Natural killer cell (primary cell): ENCODE measurements around the gene FAM120A. TPM values are rescaled to one million over a fixed set of nuclear protein-coding genes. Genes with fewer than 3 reads are reported as not detected.
A peak's percentile ranks its signal among the peaks of the same experiment; 100 is the strongest.

ENCODE experiments used
- ATAC-seq, 3 donors: fragments of 150-1000 bp in 2 of 3; fragments of 200-7000 bp in 1 of 3; cut with Tn5 transposase; 1 replicate in 1 of 3; 2 replicates in 2 of 3; pipeline ENCODE4 v1.10.0; 2021; ENCODE audit warnings: mild to moderate bottlenecking in 2 of 3, moderate library complexity in 2 of 3
- DNase-seq, 2 donors: peaks; one replicate each; pipeline versions ENCODE4 v3.0.0 to v3.0.0-alpha.2; 2013 to 2021; ENCODE audit warnings: mixed read lengths in 1 of 2
- H3K27ac ChIP-seq: one replicate; pipeline ENCODE4 v1.5.1; 2013; ENCODE audit warnings: mild to moderate bottlenecking, low read length
- H3K27me3 ChIP-seq: one replicate; pipeline ENCODE4 v1.6.1; 2013; ENCODE audit warnings: low read length; ENCODE audit not compliant: control insufficient read depth, insufficient read depth
- H3K36me3 ChIP-seq: one replicate; pipeline ENCODE4 v1.6.1; 2013; ENCODE audit warnings: low read length; ENCODE audit not compliant: control insufficient read depth, insufficient read depth
- H3K4me1 ChIP-seq: one replicate; pipeline ENCODE4 v1.6.1; 2013; ENCODE audit warnings: low read length; ENCODE audit not compliant: control insufficient read depth, insufficient read depth
- H3K4me3 ChIP-seq: one replicate; pipeline ENCODE4 v1.5.1; 2013; ENCODE audit warnings: low read length
- H3K9me3 ChIP-seq: one replicate; pipeline ENCODE4 v1.6.1; 2013; ENCODE audit warnings: low read length; ENCODE audit not compliant: control insufficient read depth, insufficient read depth
- H3K27ac Mint-ChIP-seq, 2 donors: one replicate each; pipeline ENCODE4 v1.8.0; 2022; ENCODE audit warnings: mild to moderate bottlenecking in 2 of 2, mixed read lengths in 2 of 2, moderate library complexity in 1 of 2
- H3K27me3 Mint-ChIP-seq, 2 donors: one replicate each; pipeline ENCODE4 v1.8.0; 2022; ENCODE audit warnings: low read depth in 2 of 2, mixed read lengths in 2 of 2
- H3K36me3 Mint-ChIP-seq: one replicate; pipeline ENCODE4 v1.8.0; 2022; ENCODE audit warnings: mixed read lengths
- H3K4me1 Mint-ChIP-seq, 2 donors: one replicate each; pipeline ENCODE4 v1.8.0; 2022; ENCODE audit warnings: mixed read lengths in 2 of 2
- H3K4me3 Mint-ChIP-seq: one replicate; pipeline ENCODE4 v1.8.0; 2022; ENCODE audit warnings: mild to moderate bottlenecking, moderate library complexity, mixed read lengths
- H3K9me3 Mint-ChIP-seq, 2 donors: one replicate each; pipeline ENCODE4 v1.8.0; 2022; ENCODE audit warnings: mixed read lengths in 2 of 2
- WGBS: methylation state at CpG from one replicate; pipeline ENCODE4 v1.1.7; 2013; ENCODE audit warnings: missing lambda C conversion rate; ENCODE audit not compliant: insufficient coverage; 5-methylcytosine and 5-hydroxymethylcytosine counted together
- intact Hi-C: fragments of 100-400 bp; cut with micrococcal nuclease; formaldehyde crosslinking; loops from one replicate; pipeline ENCODE4 v1.14.2; 2022
- total RNA-seq, 4 donors: library from RNA; stranded (reverse); fragments of 120-200 nt in 1 of 4; gene quantifications; one replicate each; pipeline versions ENCODE4 v1.2.3 to v1.2.4, GENCODE V29; 2013 to 2022
- TF ChIP-seq, protein P1 (sequence below): fragments of 200-600 bp; IDR thresholded peaks from one replicate; pipeline ENCODE4 v1.8.0; 2022; ENCODE audit warnings: antibody characterized with exemption

Gene FAM120A
- total RNA-seq, 3 donors from 2014 or later (not counting 1 experiment from before 2014, with no cell fraction given), result 87.7 to 96.1 (median 91.5) TPM

DNA sequence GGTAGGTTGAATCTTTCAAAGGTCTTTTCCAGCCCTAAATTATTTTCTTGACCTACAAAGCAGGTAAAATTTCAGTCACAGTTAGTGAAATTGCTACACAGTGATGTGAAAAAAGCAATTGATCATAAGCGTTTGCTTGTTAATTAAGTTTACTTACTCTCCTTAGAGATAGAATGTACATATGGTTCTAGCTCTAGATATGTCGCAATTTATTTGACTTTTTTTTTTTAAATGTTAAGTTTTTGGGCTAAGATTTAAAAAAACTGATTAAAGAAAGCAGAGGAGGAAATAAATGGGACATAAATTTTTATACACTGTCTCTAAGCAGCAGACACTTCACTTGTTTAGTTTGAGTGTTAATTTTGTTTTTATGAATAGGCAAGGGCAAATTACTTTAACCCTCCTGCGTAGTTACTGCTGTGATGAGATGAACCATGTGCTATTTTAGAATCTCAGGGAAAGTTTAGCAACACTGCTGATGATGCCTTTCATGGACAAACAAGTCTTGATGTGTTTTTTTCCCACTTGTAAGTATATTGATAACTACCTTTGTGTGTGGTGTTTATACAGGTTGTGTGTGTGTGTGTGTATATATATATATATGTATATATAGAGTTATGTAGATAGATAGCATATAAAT, 40.2 kb downstream of the FAM120A start:
- DNase-seq (no peak), ATAC-seq (no peak)
- H3K36me3 ChIP-seq, result peaks cover 10% of the 10 kb centered on the region
- no peaks in the 10 kb centered on the region for H3K36me3 Mint-ChIP-seq
- H3K27me3 Mint-ChIP-seq, result no peaks in the 10 kb centered on the region
- H3K4me1 Mint-ChIP-seq, result peaks cover 58 to 63% of the 10 kb centered on the region in 2 donors
- TF ChIP-seq, protein P1, sequence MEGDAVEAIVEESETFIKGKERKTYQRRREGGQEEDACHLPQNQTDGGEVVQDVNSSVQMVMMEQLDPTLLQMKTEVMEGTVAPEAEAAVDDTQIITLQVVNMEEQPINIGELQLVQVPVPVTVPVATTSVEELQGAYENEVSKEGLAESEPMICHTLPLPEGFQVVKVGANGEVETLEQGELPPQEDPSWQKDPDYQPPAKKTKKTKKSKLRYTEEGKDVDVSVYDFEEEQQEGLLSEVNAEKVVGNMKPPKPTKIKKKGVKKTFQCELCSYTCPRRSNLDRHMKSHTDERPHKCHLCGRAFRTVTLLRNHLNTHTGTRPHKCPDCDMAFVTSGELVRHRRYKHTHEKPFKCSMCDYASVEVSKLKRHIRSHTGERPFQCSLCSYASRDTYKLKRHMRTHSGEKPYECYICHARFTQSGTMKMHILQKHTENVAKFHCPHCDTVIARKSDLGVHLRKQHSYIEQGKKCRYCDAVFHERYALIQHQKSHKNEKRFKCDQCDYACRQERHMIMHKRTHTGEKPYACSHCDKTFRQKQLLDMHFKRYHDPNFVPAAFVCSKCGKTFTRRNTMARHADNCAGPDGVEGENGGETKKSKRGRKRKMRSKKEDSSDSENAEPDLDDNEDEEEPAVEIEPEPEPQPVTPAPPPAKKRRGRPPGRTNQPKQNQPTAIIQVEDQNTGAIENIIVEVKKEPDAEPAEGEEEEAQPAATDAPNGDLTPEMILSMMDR, result no peak
- no peaks in the 10 kb centered on the region for H3K27me3 ChIP-seq
- H3K4me1 ChIP-seq, result no peaks in the 10 kb centered on the region
- no peak overlapping the region for H3K4me3 Mint-ChIP-seq
- 100% methylated on average over 2 of the region's 3 CpGs for WGBS
- H3K4me3 ChIP-seq, result no peak overlapping the region
- H3K9me3 ChIP-seq, result no peaks in the 10 kb centered on the region
- intact Hi-C loops, result no loop called here
- peak overlapping the region in 1 of 2 donors; percentile 20 for H3K27ac Mint-ChIP-seq
- no peaks in the 10 kb centered on the region for H3K9me3 Mint-ChIP-seq
- no peak overlapping the region for H3K27ac ChIP-seq

DNA sequence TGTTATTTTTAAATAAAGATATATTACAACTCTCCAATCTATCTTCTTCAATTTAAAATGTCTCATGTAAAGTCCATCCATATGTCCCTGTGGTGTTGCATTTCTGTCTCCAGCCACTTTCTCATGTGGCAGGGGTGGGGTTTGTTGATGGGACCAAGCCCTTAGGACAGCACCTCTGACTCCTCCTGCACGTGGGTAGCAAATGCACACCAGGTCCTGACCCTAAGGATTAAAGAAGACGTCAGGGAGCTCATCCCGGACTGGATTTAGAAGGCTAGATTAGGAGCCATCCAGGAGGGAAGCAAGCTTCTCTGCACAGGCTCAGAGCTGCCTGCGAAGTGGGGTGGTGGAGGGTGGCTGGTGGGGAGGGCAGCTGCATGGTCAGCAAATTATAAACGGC, 40.8 kb downstream of the FAM120A start:
- ATAC-seq, result no peak
- no peaks in the 10 kb centered on the region for H3K27me3 ChIP-seq
- TF ChIP-seq, protein P1, result no peak
- peaks cover 13% of the 10 kb centered on the region for H3K36me3 ChIP-seq
- Mint-ChIP-seq H3K9me3 (no peaks in the 10 kb centered on the region), H3K27ac (no peak overlapping the region), H3K27me3 (no peaks in the 10 kb centered on the region), H3K4me1 (peaks cover 52 to 59% of the 10 kb centered on the region in 2 donors), H3K4me3 (no peak overlapping the region), H3K36me3 (no peaks in the 10 kb centered on the region)
- no peaks in the 10 kb centered on the region for H3K9me3 ChIP-seq
- no peak overlapping the region for H3K27ac ChIP-seq
- H3K4me1 ChIP-seq, result no peaks in the 10 kb centered on the region
- no peak for DNase-seq
- WGBS, result 73% methylated on average over 5 of the region's 5 CpGs
- intact Hi-C loops, result no loop called here
- H3K4me3 ChIP-seq, result no peak overlapping the region

DNA sequence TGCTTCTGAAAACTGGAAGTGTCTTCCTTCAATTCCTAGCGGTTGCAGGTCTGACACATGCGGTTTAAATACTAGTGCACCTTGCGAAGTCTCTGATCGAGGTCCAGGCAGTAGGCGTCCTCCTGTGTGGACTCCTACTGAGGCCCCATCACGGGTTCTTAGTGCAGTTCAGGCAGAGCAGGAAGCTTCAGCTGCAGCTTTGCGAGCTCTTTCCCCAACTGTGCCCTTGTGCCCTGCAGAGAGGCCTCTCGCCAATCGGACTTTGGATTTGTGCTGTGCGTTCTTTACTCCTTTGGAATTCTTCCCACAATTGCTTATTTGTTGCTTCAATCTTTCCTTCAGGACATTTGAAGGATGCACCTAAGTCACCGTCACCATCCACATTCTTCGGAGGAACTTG, 42.5 kb downstream of the FAM120A start:
- TF ChIP-seq, protein P1, result no peak
- intact Hi-C loops, result no loop called here
- DNase-seq (no peak), ATAC-seq (no peak)
- H3K36me3 Mint-ChIP-seq, result no peaks in the 10 kb centered on the region
- Histone ChIP-seq H3K4me1 (no peaks in the 10 kb centered on the region), H3K36me3 (peaks cover 24% of the 10 kb centered on the region), H3K9me3 (no peaks in the 10 kb centered on the region), H3K27me3 (no peaks in the 10 kb centered on the region), H3K27ac (no peak overlapping the region), H3K4me3 (no peak overlapping the region)
- H3K27me3 Mint-ChIP-seq, result no peaks in the 10 kb centered on the region
- H3K4me3 Mint-ChIP-seq, result no peak overlapping the region
- H3K9me3 Mint-ChIP-seq, result no peaks in the 10 kb centered on the region
- WGBS, result 96% methylated on average over 12 of the region's 12 CpGs
- H3K27ac Mint-ChIP-seq, result no peak overlapping the region
- peaks cover 36 to 47% of the 10 kb centered on the region in 2 donors for H3K4me1 Mint-ChIP-seq

DNA sequence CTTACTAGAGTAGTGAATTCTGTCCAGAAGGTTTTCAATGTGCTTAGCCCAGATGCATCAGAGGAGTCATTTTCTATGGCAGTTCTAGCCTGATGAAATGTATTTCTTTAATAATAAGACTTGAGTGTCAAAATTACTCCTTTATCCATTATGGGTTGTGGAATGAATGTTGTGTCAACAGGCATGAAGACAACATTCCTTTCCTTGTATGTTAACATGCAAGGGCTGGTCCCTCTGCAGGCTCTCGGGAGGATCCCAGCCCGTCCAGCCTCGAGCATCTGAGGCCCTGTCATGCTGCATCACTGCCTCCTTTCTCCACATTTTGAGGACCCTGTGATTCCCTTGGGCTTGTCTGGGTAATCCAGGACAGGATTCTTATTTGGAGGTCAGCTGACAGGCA, 44.8 kb downstream of the FAM120A start:
- H3K27ac Mint-ChIP-seq, result peak overlapping the region; percentile 34 to 53
- H3K36me3 ChIP-seq, result peaks cover 35% of the 10 kb centered on the region
- TF ChIP-seq, protein P1, result no peak
- no peak overlapping the region for H3K4me3 Mint-ChIP-seq
- no peaks in the 10 kb centered on the region for H3K9me3 Mint-ChIP-seq
- DNase-seq (no peak), ATAC-seq (no peak)
- WGBS, result 98% methylated on average over 3 of the region's 3 CpGs
- no peak overlapping the region for H3K4me3 ChIP-seq
- H3K36me3 Mint-ChIP-seq, result no peaks in the 10 kb centered on the region
- intact Hi-C loops, result no loop called here
- no peaks in the 10 kb centered on the region for H3K27me3 Mint-ChIP-seq
- peaks cover 14% of the 10 kb centered on the region for H3K4me1 ChIP-seq
- peaks cover 48 to 51% of the 10 kb centered on the region in 2 donors for H3K4me1 Mint-ChIP-seq
- H3K27ac ChIP-seq, result no peak overlapping the region
- H3K9me3 ChIP-seq, result no peaks in the 10 kb centered on the region
- no peaks in the 10 kb centered on the region for H3K27me3 ChIP-seq
